Body of pancreas (tissue), 4 donors: ENCODE measurements around the gene PPP2R5E. TPM values are rescaled to one million over a fixed set of nuclear protein-coding genes. Genes with fewer than 3 reads are reported as not detected.

Experiments used
- ATAC-seq: fragments of 150-250 bp; one replicate; pipeline ENCODE4 v1.9.1; 2016
- DNase-seq, 4 donors: peaks; one replicate each; pipeline ENCODE4 v3.0.0-alpha.2; 2019
- H3K27ac ChIP-seq, 4 donors: fragments of 200-600 bp; sonication (generic); 1 replicate in 3 of 4; 2 replicates in 1 of 4; pipeline versions ENCODE4 v1.5.1 to v1.6.1; 2016 to 2019; ENCODE audit warnings: mild to moderate bottlenecking in 1 of 4, mixed read lengths in 1 of 4, moderate library complexity in 1 of 4
- H3K27me3 ChIP-seq, 2 donors: fragments of 200-600 bp; sonication (generic); one replicate each; pipeline ENCODE4 v1.6.0; 2016; ENCODE audit warnings: mild to moderate bottlenecking in 1 of 2
- H3K36me3 ChIP-seq, 2 donors: fragments of 200-600 bp; sonication (generic); replicated peaks in 1 of 2; 2 replicates each; pipeline ENCODE4 v1.5.1; 2016; ENCODE audit warnings: low read depth in 2 of 2; ENCODE audit not compliant: insufficient read depth in 1 of 2
- H3K4me1 ChIP-seq: fragments of 200-600 bp; sonication (generic); one replicate; pipeline ENCODE4 v1.6.0; 2016
- H3K4me3 ChIP-seq, 2 donors: fragments of 200-600 bp; sonication (generic); 1 replicate in 1 of 2; 2 replicates in 1 of 2; pipeline ENCODE4 v1.5.1; 2016 to 2019
- H3K9me3 ChIP-seq, 3 donors: fragments of 200-600 bp; sonication (generic); 1 replicate in 2 of 3; 2 replicates in 1 of 3; pipeline ENCODE4 v1.5.1; 2016
- CTCF ChIP-seq, 7 experiments: fragments of 450-650 bp in 4 of 7; fragments of 200-600 bp in 3 of 7; sonication (generic) in 3 of 7; IDR thresholded peaks; one replicate each; pipeline ENCODE4 v1.5.1; 2016 to 2019; ENCODE audit warnings: antibody characterized with exemption in 7 of 7
- POLR2A ChIP-seq, 3 donors: fragments of 450-650 bp; IDR thresholded peaks; one replicate each; pipeline ENCODE4 v1.6.1; 2016; ENCODE audit warnings: antibody characterized with exemption in 3 of 3, mild to moderate bottlenecking in 2 of 3
- WGBS, 2 donors: methylation state at CpG; one replicate each; pipeline ENCODE4 v1.1.5; 2017; 5-methylcytosine and 5-hydroxymethylcytosine counted together
- intact Hi-C: fragments of 100-400 bp; cut with DNase I; formaldehyde crosslinking; loops from one replicate; pipeline ENCODE4 v1.15.1; 2023
- total RNA-seq, 2 donors: library from RNA; depleted of rRNA; stranded (reverse); fragments of >200 nt; gene quantifications; one replicate each; pipeline ENCODE4 v1.1.0, GENCODE V29; 2016

Gene PPP2R5E
- total RNA-seq, 2 donors from 2014 or later, result 9.2 to 12.5 TPM

- no peaks in the 10 kb centered on the region for H3K9me3 ChIP-seq
- H3K4me1 ChIP-seq, result peaks cover 44% of the 10 kb centered on the region
- no peaks in the 10 kb centered on the region for H3K36me3 ChIP-seq
- TF ChIP-seq CTCF (IDR thresholded peaks at IDR 0.05) (no peak), POLR2A (IDR thresholded peaks at IDR 0.05) (no peak)
- no peak for DNase-seq
- H3K4me3 ChIP-seq, result no peak overlapping the region
- no peak for ATAC-seq
- H3K27me3 ChIP-seq, result no peaks in the 10 kb centered on the region
- WGBS, 2 donors, result 58 to 64% methylated on average over 2 of the region's 2 CpGs
- intact Hi-C loops, result no loop called here
- H3K27ac ChIP-seq, result peak overlapping the region in 1 of 4 donors; percentile 47
Measured at GRCh38 chr14:63478010-63478409, 65.2 kb downstream of the PPP2R5E start.

- H3K9me3 ChIP-seq, result no peaks in the 10 kb centered on the region
- intact Hi-C loops, result no loop called here
- DNase-seq, result no peak
- peaks cover 44% of the 10 kb centered on the region for H3K4me1 ChIP-seq
- no peak overlapping the region for H3K4me3 ChIP-seq
- ATAC-seq, result no peak
- no peaks in the 10 kb centered on the region for H3K27me3 ChIP-seq
- H3K36me3 ChIP-seq, result no peaks in the 10 kb centered on the region
- WGBS, 2 donors, result 26 to 38% methylated on average over 1 of the region's 1 CpG
- no peak for TF ChIP-seq CTCF (IDR thresholded peaks at IDR 0.05)
- no peak for TF ChIP-seq POLR2A (IDR thresholded peaks at IDR 0.05)
- peak overlapping the region in 1 of 4 donors; percentile 47 for H3K27ac ChIP-seq
Measured at GRCh38 chr14:63477556-63477955, 65.6 kb downstream of the PPP2R5E start.

GRCh38 chr14:63475761-63476160, 67.4 kb downstream of the PPP2R5E start:
- no peaks in the 10 kb centered on the region for H3K36me3 ChIP-seq
- H3K27me3 ChIP-seq, result no peaks in the 10 kb centered on the region
- H3K4me1 ChIP-seq, result peaks cover 56% of the 10 kb centered on the region
- no peak overlapping the region for H3K27ac ChIP-seq
- DNase-seq (no peak), ATAC-seq (no peak)
- H3K4me3 ChIP-seq, result no peak overlapping the region
- TF ChIP-seq POLR2A (IDR thresholded peaks at IDR 0.05) (no peak), CTCF (IDR thresholded peaks at IDR 0.05) (no peak)
- H3K9me3 ChIP-seq, result no peaks in the 10 kb centered on the region
- intact Hi-C loops, result no loop called here

- ATAC-seq (no peak), DNase-seq (no peak)
- WGBS, 2 donors, result 72 to 78% methylated on average over 3 of the region's 3 CpGs
- TF ChIP-seq POLR2A (IDR thresholded peaks at IDR 0.05), result no peak
- no peak for TF ChIP-seq CTCF (IDR thresholded peaks at IDR 0.05)
- H3K9me3 ChIP-seq, result no peaks in the 10 kb centered on the region
- intact Hi-C loops, result no loop called here
- H3K27ac ChIP-seq, result no peak overlapping the region
- H3K27me3 ChIP-seq, result no peaks in the 10 kb centered on the region
- peaks cover 65% of the 10 kb centered on the region for H3K4me1 ChIP-seq
- H3K4me3 ChIP-seq, result no peak overlapping the region
- H3K36me3 ChIP-seq, result no peaks in the 10 kb centered on the region
Measured at GRCh38 chr14:63474844-63475243, 68.3 kb downstream of the PPP2R5E start.

- Histone ChIP-seq H3K36me3 (no peaks in the 10 kb centered on the region), H3K9me3 (no peaks in the 10 kb centered on the region)
- 66 to 67% methylated on average over 3 of the region's 3 CpGs for WGBS, 2 donors
Measured at GRCh38 chr14:63474111-63474510, 69.1 kb downstream of the PPP2R5E start.

More at GRCh38 chr14:63474111-63474510, 69.1 kb downstream of the PPP2R5E start:
- intact Hi-C loops, result no loop called here
- Histone ChIP-seq H3K4me3 (no peak overlapping the region), H3K27ac (no peak overlapping the region), H3K4me1 (peaks cover 61% of the 10 kb centered on the region), H3K27me3 (no peaks in the 10 kb centered on the region)
- ATAC-seq, result no peak
- DNase-seq, result no peak
- TF ChIP-seq CTCF (IDR thresholded peaks at IDR 0.05) (no peak), POLR2A (IDR thresholded peaks at IDR 0.05) (no peak)
